GM21367 (cell line): ENCODE measurements around the gene ITGB5.

ENCODE experiments used
- ATAC-seq: cut with Tn5 transposase; IDR thresholded peaks from one replicate; pipeline ENCODE4 v1.9.1; 2021; ENCODE audit not compliant: unreplicated experiment

ITGB5 gene, protein sequence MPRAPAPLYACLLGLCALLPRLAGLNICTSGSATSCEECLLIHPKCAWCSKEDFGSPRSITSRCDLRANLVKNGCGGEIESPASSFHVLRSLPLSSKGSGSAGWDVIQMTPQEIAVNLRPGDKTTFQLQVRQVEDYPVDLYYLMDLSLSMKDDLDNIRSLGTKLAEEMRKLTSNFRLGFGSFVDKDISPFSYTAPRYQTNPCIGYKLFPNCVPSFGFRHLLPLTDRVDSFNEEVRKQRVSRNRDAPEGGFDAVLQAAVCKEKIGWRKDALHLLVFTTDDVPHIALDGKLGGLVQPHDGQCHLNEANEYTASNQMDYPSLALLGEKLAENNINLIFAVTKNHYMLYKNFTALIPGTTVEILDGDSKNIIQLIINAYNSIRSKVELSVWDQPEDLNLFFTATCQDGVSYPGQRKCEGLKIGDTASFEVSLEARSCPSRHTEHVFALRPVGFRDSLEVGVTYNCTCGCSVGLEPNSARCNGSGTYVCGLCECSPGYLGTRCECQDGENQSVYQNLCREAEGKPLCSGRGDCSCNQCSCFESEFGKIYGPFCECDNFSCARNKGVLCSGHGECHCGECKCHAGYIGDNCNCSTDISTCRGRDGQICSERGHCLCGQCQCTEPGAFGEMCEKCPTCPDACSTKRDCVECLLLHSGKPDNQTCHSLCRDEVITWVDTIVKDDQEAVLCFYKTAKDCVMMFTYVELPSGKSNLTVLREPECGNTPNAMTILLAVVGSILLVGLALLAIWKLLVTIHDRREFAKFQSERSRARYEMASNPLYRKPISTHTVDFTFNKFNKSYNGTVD

GRCh38 chr3:124887177-124887931 lies at the start of gene ITGB5:
ITGB5 (minus strand) TSS chr3:124887365; CDS start chr3:124887000, 365 bp downstream.
- ATAC-seq = no peak

- no peak for ATAC-seq
Measured at GRCh38 chr3:124935794-124936542, 48.8 kb upstream of the ITGB5 start.

GRCh38 chr3:124935264-124935663 lies 48.1 kb upstream of the ITGB5 start:
- ATAC-seq = no peak

GRCh38 chr3:124934577-124934976 lies 47.4 kb upstream of the ITGB5 start, which contains the start of gene MUC13:
MUC13 (minus strand) TSS chr3:124934751; CDS start chr3:124934712, 39 bp downstream.
- ATAC-seq = no peak

DNA sequence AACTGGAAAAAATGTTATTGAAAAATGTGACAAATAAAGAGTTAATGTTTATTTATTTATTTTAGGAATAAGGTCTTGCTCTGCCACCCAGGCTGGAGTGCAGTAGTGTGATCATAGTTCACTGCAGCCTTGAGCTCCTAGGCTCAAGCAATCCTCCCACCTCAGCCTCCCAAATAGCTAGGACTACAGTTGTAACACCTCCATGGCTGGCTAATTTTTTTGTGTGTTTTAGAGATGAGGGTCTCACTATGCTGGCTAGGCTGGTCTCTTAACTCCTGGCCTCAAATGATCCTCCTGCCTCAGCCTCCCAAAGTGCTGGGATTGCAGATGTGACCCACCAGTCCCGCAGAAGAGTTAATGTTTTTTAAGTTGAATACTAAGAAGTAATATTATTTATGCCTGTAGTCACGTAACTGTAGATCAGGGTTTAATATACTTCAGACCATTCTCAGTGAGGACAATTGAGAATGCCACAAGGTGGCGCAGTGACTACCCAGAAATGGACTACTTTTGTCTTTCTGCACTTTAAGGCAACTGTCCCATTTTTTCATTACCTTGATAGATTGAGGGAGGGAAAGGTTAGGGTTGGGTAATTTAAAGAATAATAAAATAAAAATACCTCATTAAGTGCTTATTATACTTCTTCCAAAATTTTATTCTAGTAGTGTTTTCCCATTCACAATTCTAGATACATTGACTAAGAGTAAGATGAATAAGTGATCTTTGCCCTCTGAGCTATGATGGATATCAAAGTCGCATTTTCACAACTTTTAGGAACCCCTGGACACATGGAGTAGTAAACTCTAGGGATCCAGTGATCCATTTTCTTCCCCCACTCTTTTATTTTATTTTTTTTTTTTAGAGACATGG lies 41.4 kb upstream of the ITGB5 start:
- ATAC-seq = no peak

DNA sequence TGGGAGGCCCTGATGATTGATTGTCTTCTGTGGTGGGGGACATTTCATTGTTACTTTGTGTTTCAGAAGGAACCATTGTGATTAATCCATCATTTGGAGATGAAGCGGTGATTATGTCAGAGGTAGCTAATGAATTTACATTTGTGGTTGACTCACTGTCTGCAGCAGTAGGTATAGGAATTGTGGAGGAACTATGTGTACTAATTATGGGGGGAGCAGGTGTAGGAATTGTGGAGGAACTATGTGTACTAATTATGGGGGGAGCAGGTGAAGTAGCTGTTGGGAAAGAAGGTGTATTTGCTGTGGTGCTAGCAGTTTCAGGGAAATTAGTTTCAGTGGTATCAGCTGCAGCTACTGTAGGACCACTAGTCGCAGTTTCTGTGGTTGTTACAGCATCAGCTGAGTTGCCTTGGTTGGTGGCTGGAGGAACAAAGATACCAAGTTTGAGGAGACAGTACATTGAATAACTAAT lies 40.4 kb upstream of the ITGB5 start:
- peak; percentile 50 for ATAC-seq

- ATAC-seq = no peak
Measured at GRCh38 chr3:124926426-124927101, 39.4 kb upstream of the ITGB5 start.

- no peak for ATAC-seq
Measured at GRCh38 chr3:124924741-124925140, 37.6 kb upstream of the ITGB5 start.

- ATAC-seq = no peak
Measured at GRCh38 chr3:124923833-124924232, 36.7 kb upstream of the ITGB5 start.

GRCh38 chr3:124920718-124921117 lies 33.6 kb upstream of the ITGB5 start:
- no peak for ATAC-seq

- no peak for ATAC-seq
Measured at GRCh38 chr3:124919756-124920155, 32.6 kb upstream of the ITGB5 start.

GRCh38 chr3:124918524-124918923 lies 31.4 kb upstream of the ITGB5 start:
- ATAC-seq = no peak

DNA sequence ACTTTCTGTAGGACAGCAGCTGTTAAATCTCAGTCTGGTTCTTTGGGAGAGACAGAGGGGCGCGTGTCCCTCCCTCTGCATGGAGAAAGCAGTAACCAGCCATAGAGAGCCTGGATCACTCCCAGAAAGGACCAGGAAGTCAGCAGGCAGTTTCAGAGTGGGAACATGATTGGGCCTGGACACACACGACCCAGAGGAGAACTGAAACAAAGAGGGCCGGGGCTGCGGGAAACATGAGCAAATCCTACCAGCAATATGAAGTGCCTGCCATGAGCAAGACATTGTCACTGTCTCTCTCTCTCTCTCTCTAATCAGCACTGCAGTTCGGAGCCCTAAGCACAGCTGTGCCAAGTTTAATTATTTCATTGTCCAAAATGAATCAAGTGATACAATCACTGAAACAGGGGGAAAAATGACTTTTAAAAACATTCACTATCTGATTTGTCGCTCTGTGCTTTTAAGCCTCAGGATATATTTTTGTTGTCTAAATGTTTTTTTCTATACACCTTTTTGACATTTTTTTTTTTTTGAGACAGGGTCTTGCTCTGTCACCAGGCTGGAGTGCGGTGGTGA lies 29.8 kb upstream of the ITGB5 start:
- ATAC-seq = no peak

- ATAC-seq = no peak
Measured at GRCh38 chr3:124915254-124915653, 28.1 kb upstream of the ITGB5 start.

- no peak for ATAC-seq
Measured at GRCh38 chr3:124907957-124908356, 20.8 kb upstream of the ITGB5 start.

- no peak for ATAC-seq
Measured at GRCh38 chr3:124904835-124905492, 17.8 kb upstream of the ITGB5 start.

- no peak for ATAC-seq
Measured at GRCh38 chr3:124903896-124904834, 17.0 kb upstream of the ITGB5 start.
